HG03354 (cell line): Measurements from ENCODE around the gene FCN1.

Source experiments
- ATAC-seq: cut with Tn5 transposase; IDR thresholded peaks from one replicate; pipeline ENCODE4 v1.9.1; 2021; ENCODE audit warnings: mild to moderate bottlenecking; ENCODE audit not compliant: unreplicated experiment, poor library complexity, severe bottlenecking

Gene FCN1

GRCh38 chr9:134918646-134919045 is 934 bp upstream of the FCN1 start:
- no peak for ATAC-seq

- no peak for ATAC-seq
These were observed 1.5 kb downstream of the FCN1 start for GRCh38 chr9:134916161-134916665.

GRCh38 chr9:134915046-134915985 is 2.4 kb downstream of the FCN1 start:
- no peak for ATAC-seq

GRCh38 chr9:134914501-134914834 is 3.2 kb downstream of the FCN1 start:
- no peak for ATAC-seq

- ATAC-seq = no peak
These were observed 3.8 kb downstream of the FCN1 start for GRCh38 chr9:134913713-134914500.

- no peak for ATAC-seq
These were observed 4.5 kb downstream of the FCN1 start for GRCh38 chr9:134913041-134913712.

GRCh38 chr9:134912126-134912840 is 5.4 kb downstream of the FCN1 start:
- ATAC-seq = no peak

- ATAC-seq = no peak
These were observed 7.9 kb downstream of the FCN1 start for GRCh38 chr9:134909511-134910481.

- ATAC-seq = no peak
These were observed 9.0 kb downstream of the FCN1 start for GRCh38 chr9:134908524-134909309.

- no peak for ATAC-seq
These were observed 14.8 kb downstream of the FCN1 start for GRCh38 chr9:134902936-134903335.

GRCh38 chr9:134899818-134900217 is 17.9 kb downstream of the FCN1 start:
- no peak for ATAC-seq

GRCh38 chr9:134899168-134899567 is 18.5 kb downstream of the FCN1 start:
- ATAC-seq = no peak

GRCh38 chr9:134898319-134898718 is 19.4 kb downstream of the FCN1 start:
- ATAC-seq = no peak

GRCh38 chr9:134897584-134898170 is 20.0 kb downstream of the FCN1 start:
- ATAC-seq = no peak

- no peak for ATAC-seq
These were observed 20.7 kb downstream of the FCN1 start for GRCh38 chr9:134896834-134897583.

GRCh38 chr9:134895908-134896833 is 21.5 kb downstream of the FCN1 start:
- ATAC-seq = no peak
